Epithelial cell of esophagus (primary cell): ENCODE results near the gene ZMIZ1.

Source experiments
- DNase-seq: peaks from one replicate; pipeline ENCODE4 v3.0.0; 2010; ENCODE audit warnings: low read depth
- H3K4me3 ChIP-seq: 2 replicates; pipeline ENCODE4 v1.5.1; 2011; ENCODE audit warnings: mild to moderate bottlenecking, low read length, control low read depth
- TF ChIP-seq, protein P1 (sequence below): IDR thresholded peaks from 2 replicates; pipeline ENCODE4 v1.5.1; 2011; ENCODE audit warnings: low read depth, mild to moderate bottlenecking, low read length, control low read depth, inconsistent platforms; ENCODE audit not compliant: insufficient read depth; ENCODE audit errors: missing control alignments

ZMIZ1 gene

DNA sequence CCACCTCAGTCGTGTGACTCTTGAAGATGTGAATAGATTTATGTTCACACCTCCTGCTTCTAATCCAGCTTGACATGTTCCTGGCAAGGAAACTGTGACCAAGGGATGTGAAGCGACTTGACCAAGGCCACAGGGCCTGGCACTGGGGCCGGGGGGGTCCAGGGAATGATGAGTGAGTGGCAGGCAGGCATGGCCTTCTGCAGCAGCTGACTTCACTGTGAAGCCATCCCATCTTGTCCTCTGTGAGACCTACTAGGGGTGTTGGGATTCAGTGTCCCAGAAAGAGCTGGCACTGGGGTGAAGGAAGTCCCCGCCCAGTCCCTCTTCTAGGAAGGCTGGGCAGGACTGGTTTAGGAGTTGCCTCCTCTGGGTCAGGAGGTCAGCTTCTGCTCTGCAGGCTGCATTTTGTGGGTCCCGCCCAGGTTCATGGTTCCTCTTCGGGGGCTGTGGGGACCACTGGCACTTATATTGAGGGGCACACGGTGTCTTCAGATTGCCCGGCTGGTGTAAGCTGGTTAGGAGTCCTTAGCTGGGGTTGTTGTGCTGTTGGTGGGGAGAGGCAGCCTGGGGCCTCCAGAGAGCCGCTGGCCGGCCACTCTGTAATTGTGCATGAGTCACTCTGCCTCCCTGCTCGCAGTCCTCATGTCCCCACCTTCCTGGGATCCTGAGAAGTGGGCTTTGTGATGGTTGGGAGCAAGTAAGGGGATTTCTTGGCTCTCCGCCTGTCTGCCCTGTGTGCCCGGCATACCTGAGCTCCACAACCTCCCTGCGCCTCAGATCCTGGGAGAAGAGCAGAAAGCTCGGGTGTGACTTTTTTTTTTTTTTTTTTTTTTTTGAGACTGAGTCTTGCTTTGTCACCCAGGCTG, 11.0 kb downstream of the ZMIZ1 start:
- H3K4me3 ChIP-seq = no peak overlapping the region
- TF ChIP-seq, protein P1, sequence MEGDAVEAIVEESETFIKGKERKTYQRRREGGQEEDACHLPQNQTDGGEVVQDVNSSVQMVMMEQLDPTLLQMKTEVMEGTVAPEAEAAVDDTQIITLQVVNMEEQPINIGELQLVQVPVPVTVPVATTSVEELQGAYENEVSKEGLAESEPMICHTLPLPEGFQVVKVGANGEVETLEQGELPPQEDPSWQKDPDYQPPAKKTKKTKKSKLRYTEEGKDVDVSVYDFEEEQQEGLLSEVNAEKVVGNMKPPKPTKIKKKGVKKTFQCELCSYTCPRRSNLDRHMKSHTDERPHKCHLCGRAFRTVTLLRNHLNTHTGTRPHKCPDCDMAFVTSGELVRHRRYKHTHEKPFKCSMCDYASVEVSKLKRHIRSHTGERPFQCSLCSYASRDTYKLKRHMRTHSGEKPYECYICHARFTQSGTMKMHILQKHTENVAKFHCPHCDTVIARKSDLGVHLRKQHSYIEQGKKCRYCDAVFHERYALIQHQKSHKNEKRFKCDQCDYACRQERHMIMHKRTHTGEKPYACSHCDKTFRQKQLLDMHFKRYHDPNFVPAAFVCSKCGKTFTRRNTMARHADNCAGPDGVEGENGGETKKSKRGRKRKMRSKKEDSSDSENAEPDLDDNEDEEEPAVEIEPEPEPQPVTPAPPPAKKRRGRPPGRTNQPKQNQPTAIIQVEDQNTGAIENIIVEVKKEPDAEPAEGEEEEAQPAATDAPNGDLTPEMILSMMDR = no peak
- DNase-seq = no peak

DNA sequence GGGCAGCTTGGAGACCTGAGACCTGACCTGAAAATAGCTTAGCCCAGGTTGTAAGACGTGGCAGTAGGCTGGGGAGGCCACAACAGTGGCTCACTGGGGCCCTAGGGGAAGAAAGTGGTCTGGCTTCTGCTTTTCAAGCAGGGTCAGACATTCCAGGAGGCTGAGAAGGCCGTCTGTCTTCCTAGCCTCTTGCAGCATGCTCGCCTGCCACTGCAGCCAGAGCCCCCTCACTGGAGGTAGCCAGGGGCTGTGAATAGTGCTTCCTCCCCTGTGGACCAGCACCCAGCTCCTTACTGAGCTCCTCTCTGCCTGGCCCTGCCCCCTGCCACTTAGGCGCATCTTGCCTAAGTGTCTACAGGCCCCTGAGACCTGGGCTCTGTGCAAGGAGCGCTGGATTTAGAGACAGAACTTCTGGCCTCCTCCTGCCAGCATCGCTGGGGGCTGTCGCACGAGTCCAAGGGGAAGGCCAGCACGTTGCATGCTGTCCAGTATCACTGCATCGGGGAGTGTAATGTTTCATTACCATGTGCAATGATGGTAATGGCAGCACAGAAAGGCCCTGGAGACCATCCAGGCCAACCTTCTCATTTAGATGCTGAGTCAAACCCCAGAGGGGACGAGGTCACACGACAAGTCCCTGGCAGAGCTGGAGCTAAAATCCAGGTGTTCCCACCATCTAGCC, 12.7 kb downstream of the ZMIZ1 start:
- TF ChIP-seq, protein P1 = no peak
- DNase-seq = peak; percentile 49
- H3K4me3 ChIP-seq = no peak overlapping the region

DNA sequence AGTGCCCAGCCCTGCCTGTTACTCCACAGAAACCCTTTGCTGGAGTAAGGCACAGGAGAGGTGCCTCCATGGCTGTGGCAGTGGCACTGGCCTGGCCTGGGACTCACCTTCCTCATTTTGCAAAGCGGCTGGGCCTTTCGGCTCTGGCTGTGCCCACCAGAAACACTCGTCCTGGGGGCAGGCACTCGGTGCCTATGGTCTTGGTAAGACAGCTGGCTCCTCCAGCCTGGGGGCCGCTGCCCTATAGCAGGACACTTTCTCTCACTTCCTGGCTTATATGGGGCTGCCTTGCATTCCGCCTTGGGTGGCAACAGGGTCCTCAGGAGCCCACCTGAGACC, 13.2 kb downstream of the ZMIZ1 start:
- no peak overlapping the region for H3K4me3 ChIP-seq
- DNase-seq = no peak
- TF ChIP-seq, protein P1 = no peak

DNA sequence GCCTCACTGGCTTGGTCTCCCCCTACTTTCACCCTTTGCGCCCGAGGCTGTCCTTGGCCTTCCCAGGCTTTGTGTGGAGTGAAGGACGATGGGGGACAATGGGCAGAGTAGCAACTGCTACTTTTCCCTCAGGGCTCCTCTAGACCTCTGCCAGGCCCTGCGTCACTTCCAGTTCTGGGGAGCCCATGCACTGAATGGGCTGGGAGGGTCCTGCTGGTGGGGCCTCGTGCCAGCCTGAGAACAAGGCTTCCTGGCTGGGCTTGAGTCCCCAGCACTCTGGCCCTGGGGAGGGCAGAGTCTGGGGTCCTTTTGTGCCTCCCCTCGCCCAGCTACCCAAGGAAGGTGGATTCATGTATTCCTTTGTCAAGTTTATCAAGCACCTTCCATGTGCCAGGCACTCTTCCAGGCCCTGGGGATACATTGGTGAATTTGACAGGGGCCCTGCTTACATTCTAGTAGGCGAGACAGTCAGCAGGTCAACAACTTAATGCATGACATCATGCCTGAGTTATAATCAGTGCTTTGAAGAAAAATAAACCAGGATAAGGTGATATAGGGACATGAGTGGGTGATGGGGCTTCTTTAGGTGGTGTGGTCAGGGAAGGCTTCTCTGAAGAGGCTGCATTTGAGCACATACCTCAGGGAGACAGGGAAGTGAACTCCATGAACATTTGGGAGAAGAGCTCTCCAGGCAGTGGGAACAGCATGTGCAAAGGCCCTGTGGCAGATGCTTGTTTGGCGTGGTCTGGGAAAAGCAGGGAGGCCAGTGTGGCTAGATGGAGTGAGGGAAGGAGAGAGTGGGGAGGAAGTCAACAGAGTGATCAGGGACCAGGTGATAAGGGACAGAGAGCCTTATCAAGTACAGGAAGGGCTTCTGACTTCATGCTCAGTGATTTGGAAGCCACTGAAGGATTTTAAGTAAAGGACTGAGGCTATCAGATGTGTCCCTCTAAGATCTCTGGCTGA, 14.1 kb downstream of the ZMIZ1 start:
- TF ChIP-seq, protein P1 = no peak
- DNase-seq = no peak
- H3K4me3 ChIP-seq = no peak overlapping the region

DNA sequence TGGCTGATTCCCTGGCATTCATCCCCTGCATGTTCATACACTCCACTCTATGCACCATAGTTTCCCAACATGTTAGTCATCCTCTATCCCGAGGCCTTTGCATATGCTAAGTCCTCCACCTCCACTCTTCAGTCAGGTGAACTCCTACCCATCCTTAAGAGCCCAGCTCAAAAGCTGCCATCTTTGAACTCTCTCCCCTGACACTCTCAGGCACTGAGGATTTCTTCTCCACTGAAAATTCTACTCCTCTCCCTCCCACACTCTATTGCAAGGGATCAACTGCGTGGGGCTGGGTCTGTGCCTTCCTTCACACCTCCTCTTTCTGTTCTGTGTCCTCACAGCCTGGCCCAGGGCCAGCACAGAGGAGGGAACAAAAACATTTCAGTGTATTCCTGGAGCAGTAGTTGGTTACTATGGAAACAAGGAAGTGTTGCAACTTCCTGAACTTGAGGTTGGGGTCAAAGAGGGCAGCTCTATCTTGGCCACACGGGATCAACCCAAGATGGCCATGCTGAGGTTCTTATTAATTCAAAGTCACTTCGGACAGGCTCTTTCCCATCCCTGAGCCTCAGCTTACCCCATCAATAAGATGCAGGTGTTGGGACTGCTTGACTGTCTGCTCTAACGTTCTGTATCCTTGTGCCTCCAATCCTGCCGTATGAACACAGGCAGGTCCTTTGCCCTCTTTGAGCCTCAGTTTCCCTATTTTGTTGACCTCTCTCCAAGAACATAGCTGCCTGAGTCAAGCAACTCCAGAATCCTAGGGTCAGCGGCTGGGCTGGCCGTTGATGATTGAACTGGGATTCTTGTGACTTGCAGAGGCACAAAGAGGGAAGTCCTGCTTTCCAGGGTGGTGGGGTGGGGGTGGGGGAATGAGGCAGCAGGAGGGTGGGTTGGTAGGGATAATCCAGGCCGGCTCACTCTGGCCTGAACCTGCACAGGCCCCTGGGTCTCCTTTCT, 15.5 kb downstream of the ZMIZ1 start:
- no peak overlapping the region for H3K4me3 ChIP-seq
- DNase-seq = peak; percentile 94
- TF ChIP-seq, protein P1 = no peak
